ENCODE measurements around the gene ATP5F1D.
"Not testable (repeated sequence)": the region's sequence is repeated elsewhere in the genome, so short reads cannot be mapped to it uniquely, and the experiment has no call there.

The ATP5F1D gene

GRCh38 chr19:1240925-1241324 lies 626 bp upstream of the ATP5F1D start:
- ChIA-PET POLR2A (ENCODE audit: low non-redundant PET) (interaction anchor here (0.6 kb wide), 1 partner anchor 54 kb away, joined by 3 read pairs; no protein-coding TSS in a partner anchor), CTCF (interaction anchor here (0.6 to 1.6 kb wide), 7 partner anchors 9 to 128 kb away, joined by 3 to 5 read pairs (median 4); no protein-coding TSS in a partner anchor)
- DNase-seq (ENCODE audit: low spot score), result no peak
- TF ChIP-seq CTCF (conservative IDR thresholded peaks at IDR 0.05; ENCODE audit: low read depth), result no peak
- peak overlapping the region; percentile 100 for H3K27ac ChIP-seq

DNA sequence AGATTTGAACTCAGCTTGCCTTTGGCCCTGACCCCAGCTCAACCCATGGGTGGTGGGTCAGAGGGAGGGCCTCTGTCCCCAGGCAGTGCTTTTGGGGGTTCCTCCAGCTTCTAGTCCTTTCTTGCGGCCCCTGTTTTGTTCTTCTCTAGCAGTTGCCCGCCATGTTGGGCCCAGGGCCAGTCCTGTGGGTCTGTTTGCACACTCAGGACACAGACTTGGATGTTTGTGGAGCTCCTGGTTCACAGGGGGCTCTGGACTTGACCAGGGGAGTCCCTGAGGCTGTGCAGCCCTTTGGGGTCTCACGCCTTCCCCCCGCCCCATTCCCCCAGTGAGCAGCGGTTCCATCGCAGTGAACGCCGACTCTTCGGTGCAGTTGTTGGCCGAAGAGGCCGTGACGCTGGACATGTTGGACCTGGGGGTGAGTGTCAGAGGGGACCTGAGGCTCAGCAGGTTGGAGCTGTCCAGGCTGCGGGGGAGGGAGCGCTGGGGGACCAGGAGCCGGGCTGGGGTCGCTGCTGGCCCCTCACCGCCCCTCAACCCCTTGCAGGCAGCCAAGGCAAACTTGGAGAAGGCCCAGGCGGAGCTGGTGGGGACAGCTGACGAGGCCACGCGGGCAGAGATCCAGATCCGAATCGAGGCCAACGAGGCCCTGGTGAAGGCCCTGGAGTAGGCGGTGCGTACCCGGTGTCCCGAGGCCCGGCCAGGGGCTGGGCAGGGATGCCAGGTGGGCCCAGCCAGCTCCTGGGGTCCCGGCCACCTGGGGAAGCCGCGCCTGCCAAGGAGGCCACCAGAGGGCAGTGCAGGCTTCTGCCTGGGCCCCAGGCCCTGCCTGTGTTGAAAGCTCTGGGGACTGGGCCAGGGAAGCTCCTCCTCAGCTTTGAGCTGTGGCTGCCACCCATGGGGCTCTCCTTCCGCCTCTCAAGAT lies 2.5 kb downstream of the ATP5F1D start:
- peak overlapping the region; percentile 100 for H3K27ac ChIP-seq
- CTCF ChIA-PET, result interaction anchor here (0.5 to 4.8 kb wide), 28 partner anchors 8 to 582 kb away, joined by 3 to 116 read pairs (median 5); partner anchors contain the start of gene CIRBP
- POLR2A ChIA-PET (ENCODE audit: low non-redundant PET), result interaction anchor here (0.6 to 2.8 kb wide), 5 partner anchors 9 to 140 kb away, joined by 3 to 40 read pairs (median 7); partner anchors contain the start of gene CIRBP
- peak; percentile 93 for TF ChIP-seq CTCF (conservative IDR thresholded peaks at IDR 0.05; ENCODE audit: low read depth)
- peak; percentile 75 for DNase-seq (ENCODE audit: low spot score)

DNA sequence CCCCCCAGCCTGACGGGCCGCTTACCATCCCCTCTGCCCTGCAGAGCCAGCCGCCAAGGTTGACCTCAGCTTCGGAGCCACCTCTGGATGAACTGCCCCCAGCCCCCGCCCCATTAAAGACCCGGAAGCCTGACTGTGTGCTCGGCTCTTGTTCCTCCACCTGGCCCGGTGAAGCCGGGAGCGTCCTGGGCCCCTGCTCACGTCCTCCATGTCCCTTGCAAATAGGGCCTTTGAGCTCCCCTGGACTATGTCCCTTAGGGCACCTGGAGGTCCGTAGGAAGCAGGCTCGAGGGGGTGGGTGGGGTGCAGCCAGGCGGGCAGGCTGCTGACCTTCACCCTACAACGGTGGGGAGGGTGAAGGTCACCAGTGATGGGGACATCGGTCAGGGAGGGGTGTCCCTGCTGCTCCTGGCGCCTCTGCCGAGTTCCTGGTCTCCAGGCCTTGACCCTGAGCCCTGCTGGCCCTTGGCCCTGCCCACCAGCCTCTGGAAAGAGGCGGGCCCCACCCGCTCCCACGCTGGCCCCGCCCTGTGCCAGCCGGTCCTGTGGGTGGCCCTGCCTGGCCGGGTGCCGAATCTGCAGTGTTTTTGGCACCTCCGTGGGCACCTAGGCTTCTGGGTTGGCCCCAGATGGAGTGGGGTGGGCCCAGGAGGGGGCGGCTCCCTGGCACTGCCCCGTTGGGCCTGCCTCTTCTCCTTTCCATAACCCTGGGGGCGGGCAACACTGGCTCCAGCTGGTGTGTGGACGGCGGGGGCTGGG lies 3.3 kb downstream of the ATP5F1D start:
- peak overlapping the region; percentile 100 for H3K27ac ChIP-seq
- ChIA-PET POLR2A (ENCODE audit: low non-redundant PET) (interaction anchor here (0.6 to 2.8 kb wide), 4 partner anchors 19 to 141 kb away, joined by 3 to 40 read pairs (median 8); partner anchors contain the start of gene CIRBP), CTCF (interaction anchor here (0.5 to 4.8 kb wide), 25 partner anchors 8 to 581 kb away, joined by 3 to 116 read pairs (median 5); partner anchors contain the start of gene CIRBP)
- peak; percentile 33; the same call in 1 of the 2 replicates for TF ChIP-seq CTCF (conservative IDR thresholded peaks at IDR 0.05; ENCODE audit: low read depth)
- no peak for DNase-seq (ENCODE audit: low spot score)

DNA sequence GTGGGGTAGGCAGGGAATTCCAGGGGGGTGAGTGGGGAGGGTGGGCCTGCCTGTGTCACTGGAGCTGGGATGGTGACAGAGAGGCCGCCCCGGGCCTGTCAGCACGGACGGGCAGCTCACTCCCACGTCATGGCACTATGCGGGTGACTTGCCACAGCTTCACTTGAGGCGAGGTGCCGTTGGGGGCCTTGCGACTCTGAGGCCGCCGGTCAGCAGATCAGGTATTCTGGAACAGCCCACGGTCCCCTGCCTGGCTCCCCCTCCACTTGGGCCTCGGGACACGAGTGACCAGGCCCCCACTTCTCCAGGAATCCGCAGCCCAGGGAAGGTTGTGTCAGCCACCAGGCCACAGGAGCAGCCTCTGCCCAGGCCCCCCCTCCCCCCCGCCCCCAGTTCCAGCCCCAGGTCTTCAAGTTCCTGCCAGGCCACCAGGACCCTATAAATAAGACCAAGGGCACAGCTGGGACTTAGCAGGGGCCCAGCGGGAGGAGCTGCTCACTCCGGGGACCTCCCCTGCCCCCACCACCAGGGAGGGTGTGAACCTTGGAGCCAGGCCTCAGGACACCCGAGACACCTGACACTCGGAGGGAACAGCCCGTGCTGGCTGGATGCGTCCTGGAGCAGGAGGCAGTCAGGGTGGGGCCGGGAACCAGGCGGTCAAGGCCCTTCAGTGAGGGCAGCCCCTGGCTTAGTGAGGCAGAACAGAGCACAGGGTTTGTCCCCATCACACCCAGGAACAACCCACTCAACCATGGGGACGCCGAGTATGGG lies 4.1 kb downstream of the ATP5F1D start:
- ChIA-PET CTCF (interaction anchor here (1.0 to 4.8 kb wide), 3 partner anchors 19 to 210 kb away, joined by 3 to 116 read pairs (median 10); partner anchors contain the start of gene CIRBP), POLR2A (ENCODE audit: low non-redundant PET) (interaction anchor here (2.8 kb wide), 1 partner anchor 23 kb away, joined by 40 read pairs; the partner anchor contains the start of gene CIRBP)
- TF ChIP-seq CTCF (conservative IDR thresholded peaks at IDR 0.05; ENCODE audit: low read depth), result no peak
- H3K27ac ChIP-seq, result peak overlapping the region; percentile 100
- no peak for DNase-seq (ENCODE audit: low spot score)

DNA sequence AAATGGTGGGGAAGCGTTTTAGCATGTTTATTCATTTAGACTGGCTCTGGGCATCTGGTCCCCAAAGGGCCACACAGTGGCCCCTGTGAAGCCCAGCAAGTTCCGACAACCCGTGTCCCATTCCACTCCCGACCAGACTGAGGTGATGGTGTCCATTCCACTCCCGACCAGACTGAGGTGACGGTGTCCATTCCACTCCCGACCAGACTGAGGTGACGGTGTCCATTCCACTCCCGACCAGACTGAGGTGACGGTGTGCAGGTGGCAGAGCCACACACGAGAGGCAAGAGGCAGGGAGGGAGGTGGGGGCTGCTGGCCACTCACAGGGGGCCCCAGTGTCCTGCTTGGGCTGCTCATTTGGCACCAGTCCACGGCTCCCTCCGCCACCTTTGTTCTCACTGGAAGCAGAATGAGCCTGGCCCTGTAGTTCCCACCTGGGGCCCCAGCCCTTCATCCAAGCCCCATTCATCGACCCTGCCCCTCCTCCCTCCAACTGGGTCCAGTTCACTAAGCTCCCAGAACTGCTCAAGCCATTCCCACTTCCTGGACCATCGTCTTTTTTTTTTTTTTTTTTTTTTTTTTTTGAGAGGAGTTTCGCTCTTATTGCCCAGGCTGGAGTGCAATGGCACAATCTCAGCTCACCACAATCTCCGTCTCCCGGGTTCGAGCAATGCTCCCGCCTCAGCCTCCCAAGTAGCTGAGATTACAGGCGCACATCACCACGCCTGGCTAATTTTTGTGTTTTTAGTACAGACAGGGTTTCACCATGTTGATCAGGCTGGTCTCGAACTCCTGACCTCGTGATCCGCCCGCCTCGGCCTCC lies 4.9 kb downstream of the ATP5F1D start:
- not testable (repeated sequence) for DNase-seq (ENCODE audit: low spot score)
- POLR2A ChIA-PET (ENCODE audit: low non-redundant PET), result interaction anchor here (0.6 to 0.7 kb wide), 2 partner anchors 8 to 22 kb away, joined by 4 to 6 read pairs; no protein-coding TSS in a partner anchor
- H3K27ac ChIP-seq, result peak overlapping the region; percentile 100
- CTCF ChIA-PET, result interaction anchor here (1.0 to 4.8 kb wide), 2 partner anchors 18 to 209 kb away, joined by 3 to 116 read pairs; partner anchors contain the start of gene CIRBP

Measured in RWPE1 (cell line).